Neutrophil (primary cell): ENCODE results near the gene IFT122.
"Not testable (repeated sequence)": the region's sequence is repeated elsewhere in the genome, so short reads cannot be mapped to it uniquely, and the experiment has no call there.

Experiments used
- H3K27ac ChIP-seq: fragments of 200-600 bp; sonication (generic); 2 replicates; pipeline ENCODE4 v1.5.1; 2016; ENCODE audit warnings: mild to moderate bottlenecking, moderate library complexity
- H3K27me3 ChIP-seq: fragments of 200-600 bp; sonication (generic); 2 replicates; pipeline ENCODE4 v1.6.0; 2016; ENCODE audit warnings: mild to moderate bottlenecking
- H3K36me3 ChIP-seq: fragments of 200-600 bp; sonication (generic); 2 replicates; pipeline ENCODE4 v1.5.1; 2017
- H3K4me1 ChIP-seq, 2 experiments: fragments of 200-600 bp in 1 of 2; sonication (generic) in 1 of 2; 1 replicate in 1 of 2; 2 replicates in 1 of 2; pipeline versions ENCODE4 v1.5.1 to v1.6.1; 2013 to 2016; ENCODE audit warnings: low read depth in 1 of 2, low read length in 1 of 2, mild to moderate bottlenecking in 1 of 2, moderate library complexity in 1 of 2; ENCODE audit not compliant: control insufficient read depth in 1 of 2, insufficient read depth in 1 of 2
- H3K4me3 ChIP-seq, 2 experiments: fragments of 200-600 bp in 1 of 2; sonication (generic) in 1 of 2; 1 replicate in 1 of 2; 2 replicates in 1 of 2; pipeline ENCODE4 v1.5.1; 2013 to 2016; ENCODE audit warnings: low read depth in 1 of 2, low read length in 1 of 2, mild to moderate bottlenecking in 1 of 2, moderate library complexity in 1 of 2
- H3K9me3 ChIP-seq: fragments of 200-600 bp; sonication (generic); 2 replicates; pipeline ENCODE4 v1.5.1; 2016
- CTCF ChIP-seq: fragments of 200-600 bp; sonication (generic); IDR thresholded peaks from 2 replicates; pipeline ENCODE4 v1.5.1; 2016; ENCODE audit warnings: antibody characterized with exemption

The IFT122 gene

GRCh38 chr3:129499604-129500333, 59.7 kb downstream of the IFT122 start:
- H3K4me1 ChIP-seq, H3K27me3 ChIP-seq, H3K27ac ChIP-seq, H3K4me3 ChIP-seq, H3K9me3 ChIP-seq: not testable (repeated sequence)
- H3K36me3 ChIP-seq: peaks cover 62% of the 10 kb centered on the region

DNA sequence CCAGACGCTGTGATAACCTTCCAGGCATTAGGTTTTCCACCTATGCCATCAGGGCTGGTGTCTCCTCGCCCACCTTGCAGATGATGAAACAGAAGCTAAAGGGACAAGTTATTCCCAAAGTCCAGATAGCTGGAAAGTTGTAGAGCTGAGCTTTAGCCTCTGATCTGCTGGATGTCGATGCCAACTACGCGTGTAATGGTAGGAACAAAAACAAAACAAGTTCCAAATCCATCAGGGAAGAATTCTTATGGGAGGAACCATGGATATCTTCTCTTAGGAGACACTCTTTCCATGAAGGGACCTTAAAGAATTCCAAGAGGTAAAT, 60.3 kb downstream of the IFT122 start:
- no peaks in the 10 kb centered on the region for H3K4me1 ChIP-seq
- TF ChIP-seq CTCF: no peak
- H3K27me3 ChIP-seq: no peaks in the 10 kb centered on the region
- peaks cover 67% of the 10 kb centered on the region for H3K36me3 ChIP-seq
- H3K27ac ChIP-seq: no peak overlapping the region
- H3K9me3 ChIP-seq: no peaks in the 10 kb centered on the region
- no peak overlapping the region for H3K4me3 ChIP-seq

- Histone ChIP-seq H3K27ac (no peak overlapping the region), H3K36me3 (peaks cover 69% of the 10 kb centered on the region)
- TF ChIP-seq CTCF: no peak
Measured at GRCh38 chr3:129501630-129502029, 61.6 kb downstream of the IFT122 start.

DNA sequence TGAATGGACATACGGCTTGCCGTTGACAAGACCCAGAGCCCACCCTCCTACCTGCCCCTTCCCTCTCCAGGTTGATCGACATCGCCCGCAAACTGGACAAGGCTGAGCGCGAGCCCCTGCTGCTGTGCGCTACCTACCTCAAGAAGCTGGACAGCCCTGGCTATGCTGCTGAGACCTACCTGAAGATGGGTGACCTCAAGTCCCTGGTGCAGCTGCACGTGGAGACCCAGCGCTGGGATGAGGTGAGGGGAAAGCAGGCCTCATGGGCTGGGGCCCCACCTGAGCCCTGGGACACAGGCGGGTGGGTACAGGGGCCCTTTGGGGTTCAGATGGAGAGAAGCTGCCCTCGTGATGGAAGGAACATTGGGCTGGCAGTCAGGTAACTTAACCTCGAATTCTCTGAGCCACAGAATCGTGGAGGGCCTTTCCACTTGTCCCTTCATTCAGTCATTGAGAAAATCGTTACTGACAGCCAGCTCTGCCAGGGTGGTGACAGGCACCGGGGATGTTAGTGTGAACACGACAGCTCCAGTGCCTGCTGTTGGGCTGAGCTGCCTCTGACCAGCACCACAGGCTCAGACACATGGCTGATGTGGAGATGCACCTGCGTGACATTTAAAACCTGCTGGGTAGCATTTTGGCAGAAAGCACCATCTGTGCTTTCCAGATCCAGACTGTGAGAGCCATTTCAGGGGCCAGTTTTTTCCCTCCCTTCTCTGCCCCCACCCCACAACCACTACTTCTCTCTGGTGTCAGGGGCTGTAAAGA, 62.8 kb downstream of the IFT122 start:
- Histone ChIP-seq H3K4me1 (no peaks in the 10 kb centered on the region), H3K4me3 (no peak overlapping the region), H3K9me3 (no peaks in the 10 kb centered on the region), H3K27ac (no peak overlapping the region), H3K36me3 (peaks cover 78% of the 10 kb centered on the region), H3K27me3 (no peaks in the 10 kb centered on the region)
- no peak for TF ChIP-seq CTCF

More at GRCh38 chr3:129501630-129502029, 61.6 kb downstream of the IFT122 start:
- Histone ChIP-seq H3K27me3 (no peaks in the 10 kb centered on the region), H3K4me3 (no peak overlapping the region), H3K4me1 (no peaks in the 10 kb centered on the region), H3K9me3 (no peaks in the 10 kb centered on the region)

DNA sequence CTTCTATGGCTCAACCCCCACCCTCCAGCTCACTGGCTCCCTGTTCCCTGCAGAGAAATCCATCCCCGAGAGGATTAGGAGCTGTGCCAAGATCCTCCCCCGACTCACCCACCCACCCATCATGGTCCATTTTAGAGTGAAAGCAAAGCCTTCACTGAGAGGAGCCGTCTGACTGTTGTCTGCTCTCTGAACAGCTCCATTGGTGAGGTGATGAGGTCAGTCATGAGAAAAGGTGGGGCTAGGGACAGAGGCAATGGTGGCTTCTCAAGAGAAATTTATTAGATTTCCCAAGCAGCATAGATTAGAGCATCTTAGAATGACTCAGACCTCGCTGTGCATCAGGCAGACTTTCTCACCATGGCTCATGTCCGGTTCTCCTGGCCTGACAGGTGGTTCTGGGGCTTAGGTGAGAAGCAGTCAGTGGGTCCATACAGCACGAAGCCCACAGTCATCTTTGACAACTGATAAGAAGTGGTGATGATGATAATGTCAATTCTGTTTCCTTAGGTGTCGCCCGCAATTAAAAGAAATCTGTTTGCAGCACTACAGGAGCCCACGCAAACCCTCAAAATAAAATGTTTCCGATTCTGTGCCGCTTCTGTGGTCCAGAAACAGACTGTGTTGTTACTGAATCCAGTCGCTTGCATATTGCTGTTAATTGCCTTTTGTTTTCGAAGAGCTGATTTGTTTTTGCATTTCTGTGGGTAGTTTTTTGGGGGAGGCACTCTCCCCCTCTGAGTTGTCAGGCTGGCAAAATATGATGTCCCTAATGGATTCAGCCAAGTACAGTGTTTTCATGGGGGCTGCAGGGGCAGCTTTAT, 63.7 kb downstream of the IFT122 start:
- H3K4me1 ChIP-seq: no peaks in the 10 kb centered on the region
- no peak for TF ChIP-seq CTCF
- no peaks in the 10 kb centered on the region for H3K9me3 ChIP-seq
- H3K27me3 ChIP-seq: no peaks in the 10 kb centered on the region
- no peak overlapping the region for H3K4me3 ChIP-seq
- peaks cover 83% of the 10 kb centered on the region for H3K36me3 ChIP-seq
- no peak overlapping the region for H3K27ac ChIP-seq
